IMR-90 (cell line): ENCODE data around the gene ETV6. TPM values are rescaled to one million over a fixed set of nuclear protein-coding genes. Genes with fewer than 3 reads are reported as not detected.

Source experiments
- ATAC-seq: fragments of 200-7000 bp; cut with Tn5 transposase; 2 replicates; pipeline ENCODE4 v1.9.1; 2020; ENCODE audit warnings: low read depth, mild to moderate bottlenecking, moderate library complexity
- BruUV-seq: library from RNA; stranded (reverse); fragments of 400-500 nt; replicated peaks from 2 replicates; lab custom pipeline; 2021; lab: Mats Ljungman, UMichigan
- CTCF ChIA-PET: fragments of 300-600 bp; formaldehyde crosslinking; extraction: SDS; loops from one replicate; lab custom pipeline; 2021; ENCODE audit warnings: antibody characterized with exemption; lab: Yijun Ruan, JAX
- POLR2A ChIA-PET: fragments of 300-600 bp; sonication (Branson Sonifier 250); formaldehyde crosslinking; loops from one replicate; lab custom pipeline; 2022; ENCODE audit warnings: antibody characterized with exemption; ENCODE audit not compliant: unreplicated experiment; lab: Charles Lee
- DNase-seq: peaks from one replicate; pipeline ENCODE4 v3.0.0; 2013
- H2AFZ ChIP-seq: replicated peaks from 2 replicates; pipeline ENCODE3; 2013; ENCODE audit warnings: low read length, mild to moderate bottlenecking; ENCODE audit not compliant: poor library complexity
- H2AK5ac ChIP-seq: 2 replicates; pipeline ENCODE4 v1.6.1; 2013; ENCODE audit warnings: low read depth, low read length, inconsistent platforms
- H2AK9ac ChIP-seq: replicated peaks from 2 replicates; pipeline ENCODE3; 2013; ENCODE audit warnings: mild to moderate bottlenecking, low read depth, low read length, moderate library complexity; ENCODE audit not compliant: poor library complexity
- H2BK120ac ChIP-seq: 2 replicates; pipeline ENCODE4 v1.6.1; 2013; ENCODE audit warnings: low read depth, low read length, inconsistent platforms
- H2BK15ac ChIP-seq: 3 replicates; pipeline ENCODE4 v1.6.1; 2013; ENCODE audit warnings: low read depth, low read length, inconsistent platforms
- H2BK20ac ChIP-seq: 2 replicates; pipeline ENCODE4 v1.6.1; 2013; ENCODE audit warnings: low read depth, mild to moderate bottlenecking, inconsistent platforms, low read length, moderate library complexity
- H2BK5ac ChIP-seq: 2 replicates; pipeline ENCODE4 v1.6.1; 2013; ENCODE audit warnings: mild to moderate bottlenecking, low read depth, low read length, inconsistent platforms; ENCODE audit not compliant: poor library complexity, severe bottlenecking
- H3K14ac ChIP-seq: replicated peaks from 2 replicates; pipeline ENCODE4 v1.6.1; 2013; ENCODE audit warnings: low read depth, low read length, inconsistent platforms
- H3K18ac ChIP-seq: 2 replicates; pipeline ENCODE4 v1.6.1; 2013; ENCODE audit warnings: low read depth, low read length, control low read depth
- H3K23ac ChIP-seq: 2 replicates; pipeline ENCODE4 v1.6.1; 2013; ENCODE audit warnings: low read depth, low read length, inconsistent platforms
- H3K27ac ChIP-seq: 2 replicates; pipeline ENCODE4 v1.5.1; 2013; ENCODE audit warnings: mild to moderate bottlenecking, control low read depth, low read length; ENCODE audit not compliant: insufficient read depth
- H3K27me3 ChIP-seq: 2 replicates; pipeline ENCODE4 v1.6.1; 2013; ENCODE audit warnings: low read length; ENCODE audit not compliant: control insufficient read depth, insufficient read depth
- H3K36me3 ChIP-seq: 2 replicates; pipeline ENCODE4 v1.6.1; 2013; ENCODE audit warnings: low read length, mixed read lengths; ENCODE audit not compliant: control insufficient read depth, insufficient read depth
- H3K4ac ChIP-seq: 2 replicates; pipeline ENCODE4 v1.6.1; 2013; ENCODE audit warnings: low read depth, low read length, inconsistent platforms
- H3K4me1 ChIP-seq: 2 replicates; pipeline ENCODE4 v1.6.1; 2013; ENCODE audit warnings: low read length, mixed read lengths; ENCODE audit not compliant: control insufficient read depth, insufficient read depth
- H3K4me2 ChIP-seq: 2 replicates; pipeline ENCODE4 v1.6.1; 2013; ENCODE audit warnings: low read depth, mild to moderate bottlenecking, control low read depth, low read length, moderate library complexity
- H3K4me3 ChIP-seq: 2 replicates; pipeline ENCODE4 v1.5.1; 2013; ENCODE audit warnings: low read depth, mild to moderate bottlenecking, control low read depth, low read length, moderate library complexity; ENCODE audit not compliant: insufficient read depth
- H3K56ac ChIP-seq: 2 replicates; pipeline ENCODE4 v1.6.1; 2013; ENCODE audit warnings: low read length, inconsistent platforms; ENCODE audit not compliant: insufficient read depth; ENCODE audit errors: extremely low read depth
- H3K79me1 ChIP-seq, 2 experiments: 2 replicates each; pipeline ENCODE4 v1.6.1; 2013; ENCODE audit warnings: low read length in 2 of 2, inconsistent platforms in 1 of 2, low read depth in 1 of 2
- H3K9ac ChIP-seq: 2 replicates; pipeline ENCODE4 v1.6.1; 2013; ENCODE audit warnings: low read depth, low read length, control low read depth
- H3K9me1 ChIP-seq: 2 replicates; pipeline ENCODE4 v1.6.1; 2013; ENCODE audit warnings: low read length, inconsistent platforms; ENCODE audit not compliant: insufficient read depth
- H3K9me3 ChIP-seq: 2 replicates; pipeline ENCODE4 v1.6.1; 2013; ENCODE audit warnings: low read length; ENCODE audit not compliant: control insufficient read depth, insufficient read depth
- H4K20me1 ChIP-seq: 2 replicates; pipeline ENCODE4 v1.6.1; 2013; ENCODE audit warnings: low read length, inconsistent platforms; ENCODE audit not compliant: insufficient read depth
- H4K5ac ChIP-seq: 2 replicates; pipeline ENCODE4 v1.6.1; 2013; ENCODE audit warnings: mild to moderate bottlenecking, low read depth, low read length, control low read depth
- H4K8ac ChIP-seq, 2 experiments: 2 replicates each; pipeline ENCODE4 v1.6.1; 2013; ENCODE audit warnings: low read depth in 2 of 2, low read length in 2 of 2, control low read depth in 1 of 2, inconsistent platforms in 1 of 2
- H4K91ac ChIP-seq: 2 replicates; pipeline ENCODE4 v1.6.1; 2013; ENCODE audit warnings: low read depth, low read length, inconsistent platforms; ENCODE audit not compliant: insufficient read depth
- BHLHE40 ChIP-seq: fragments of 150-350 bp; IDR thresholded peaks from 2 replicates; pipeline ENCODE4 v1.6.1; 2016; ENCODE audit warnings: mild to moderate bottlenecking, low read depth, low read length
- CEBPB ChIP-seq: IDR thresholded peaks from 2 replicates; pipeline ENCODE4 v1.6.1; 2012; ENCODE audit warnings: low read depth, low read length, improper control_type of control experiment
- CHD1 ChIP-seq: IDR thresholded peaks from 2 replicates; pipeline ENCODE4 v1.6.1; 2012; ENCODE audit warnings: low read depth, low read length, improper control_type of control experiment
- FOS ChIP-seq: fragments of 150-350 bp; IDR thresholded peaks from 2 replicates; pipeline ENCODE4 v1.6.1; 2016; ENCODE audit warnings: low read depth, low read length
- MAFK ChIP-seq: IDR thresholded peaks from 2 replicates; pipeline ENCODE4 v1.6.1; 2012; ENCODE audit warnings: low read depth, low read length, improper control_type of control experiment
- MAZ ChIP-seq: IDR thresholded peaks from 2 replicates; pipeline ENCODE4 v1.6.1; 2012; ENCODE audit warnings: low read depth, mild to moderate bottlenecking, low read length, improper control_type of control experiment, moderate library complexity, borderline replicate concordance
- NFE2L2 ChIP-seq: fragments of 150-350 bp; IDR thresholded peaks from 2 replicates; pipeline ENCODE4 v1.6.1; 2016; ENCODE audit warnings: low read depth, mild to moderate bottlenecking, low read length
- RAD21 ChIP-seq: IDR thresholded peaks from 2 replicates; pipeline ENCODE4 v1.6.1; 2012; ENCODE audit warnings: low read length, improper control_type of control experiment
- RFX5 ChIP-seq: IDR thresholded peaks from 2 replicates; pipeline ENCODE4 v1.8.0; 2012; ENCODE audit warnings: low read depth, mild to moderate bottlenecking, low read length, moderate library complexity
- SMC3 ChIP-seq: fragments of 150-350 bp; IDR thresholded peaks from 2 replicates; pipeline ENCODE4 v1.6.1; 2016; ENCODE audit warnings: low read depth, mild to moderate bottlenecking, antibody characterized with exemption, low read length, moderate library complexity
- WGBS, 2 experiments: methylation state at CpG; one replicate each; pipeline versions ENCODE4 v1.1.5 to v1.1.7; 2013; ENCODE audit warnings: missing lambda C conversion rate in 2 of 2; ENCODE audit not compliant: insufficient read length in 1 of 2; ENCODE audit errors: extremely low coverage in 2 of 2; 5-methylcytosine and 5-hydroxymethylcytosine counted together
- dilution Hi-C: fragments of 300-500 bp; cut with HindIII; formaldehyde crosslinking; loops from one replicate; pipeline ENCODE4 v1.14.3; 2018; ENCODE audit warnings: low sequenced_read_pairs; ENCODE audit not compliant: unreplicated experiment
- in situ Hi-C: fragments of 300-500 bp; cut with MboI; formaldehyde crosslinking; loops from 3 replicates; pipeline ENCODE4 v1.14.3; 2019; ENCODE audit warnings: low sequenced_read_pairs, inconsistent platforms, mixed read lengths
- intact Hi-C: fragments of 100-400 bp; cut with micrococcal nuclease; formaldehyde crosslinking; loops from 2 replicates; pipeline ENCODE4 v1.10.0; 2022
- polyA plus RNA-seq, 3 experiments: library from polyadenylated mRNA; depleted of rRNA; stranded (reverse); fragments of >200 nt; gene quantifications; 2 replicates each; pipeline ENCODE4 v1.2.3, GENCODE V29; 2012; ENCODE audit warnings: low replicate concordance in 1 of 3
- total RNA-seq: library from RNA; depleted of rRNA; stranded (reverse); fragments of >200 nt; gene quantifications from 2 replicates; pipeline ENCODE4 v1.2.3, GENCODE V29; 2012
- TF ChIP-seq, protein P1 (sequence below): fragments of 150-350 bp; IDR thresholded peaks from 2 replicates; pipeline ENCODE4 v1.6.1; 2016; ENCODE audit warnings: low read depth, mild to moderate bottlenecking, low read length, moderate library complexity, borderline replicate concordance
- TF ChIP-seq, protein P2 (sequence below): conservative IDR thresholded peaks from 2 replicates; pipeline ENCODE4 v1.5.1; 2012; ENCODE audit warnings: mild to moderate bottlenecking, low read depth, low read length, improper control_type of control experiment
- TF ChIP-seq, protein P3 (sequence below): fragments of 150-350 bp; IDR thresholded peaks from 2 replicates; pipeline ENCODE4 v1.6.1; 2017; ENCODE audit warnings: mild to moderate bottlenecking, antibody characterized with exemption, low read length, low read depth

The ETV6 gene
- total and polyA plus RNA-seq, 2 of the 4 experiments (the other 2 are of a cell fraction): 8.4 to 9.9 TPM

DNA sequence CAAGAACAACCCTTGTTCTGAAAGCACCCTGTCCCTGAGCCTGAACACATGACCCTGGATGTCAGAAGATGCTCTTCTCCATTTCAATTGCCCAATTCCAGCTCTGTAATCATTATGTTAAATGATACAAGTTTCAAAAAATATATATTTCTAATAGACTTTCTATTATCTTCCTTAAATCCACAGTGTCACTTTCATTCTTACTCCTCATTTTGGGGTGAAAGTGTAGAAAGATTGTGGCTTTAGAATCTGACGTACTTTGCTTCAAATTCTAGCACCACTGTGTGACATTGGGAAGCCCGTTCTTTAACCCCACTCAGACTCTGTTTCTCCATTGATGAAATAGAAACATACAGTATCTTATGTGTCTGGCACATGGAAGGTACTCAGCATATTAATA is 83.2 kb downstream of the ETV6 start:
- no peaks in the 10 kb centered on the region for H3K9me3 ChIP-seq
- 0 out of 2 replicates have a peak overlapping the region, but pooled peaks have one; percentile 64 for H4K91ac ChIP-seq
- H3K36me3 ChIP-seq: no peaks in the 10 kb centered on the region
- no peak overlapping the region for H3K56ac ChIP-seq
- intact Hi-C loops (no loop called here), in situ Hi-C loops (no loop called here), dilution Hi-C loops (no loop called here)
- no peak overlapping the region for H3K18ac ChIP-seq
- POLR2A ChIA-PET: no interaction called here
- peak overlapping the region; percentile 82 for H2AK5ac ChIP-seq
- H4K8ac ChIP-seq: peak overlapping the region in 1 of 2 experiments; percentile 68; a peak in 1 of 4 replicates
- no peak overlapping the region for H4K5ac ChIP-seq
- H2AFZ ChIP-seq: peak overlapping the region; percentile 9
- H2BK5ac ChIP-seq: no peak overlapping the region
- H4K20me1 ChIP-seq: peaks cover 10% of the 10 kb centered on the region; the same call in 1 of the 2 replicates
- TF ChIP-seq, protein P1, sequence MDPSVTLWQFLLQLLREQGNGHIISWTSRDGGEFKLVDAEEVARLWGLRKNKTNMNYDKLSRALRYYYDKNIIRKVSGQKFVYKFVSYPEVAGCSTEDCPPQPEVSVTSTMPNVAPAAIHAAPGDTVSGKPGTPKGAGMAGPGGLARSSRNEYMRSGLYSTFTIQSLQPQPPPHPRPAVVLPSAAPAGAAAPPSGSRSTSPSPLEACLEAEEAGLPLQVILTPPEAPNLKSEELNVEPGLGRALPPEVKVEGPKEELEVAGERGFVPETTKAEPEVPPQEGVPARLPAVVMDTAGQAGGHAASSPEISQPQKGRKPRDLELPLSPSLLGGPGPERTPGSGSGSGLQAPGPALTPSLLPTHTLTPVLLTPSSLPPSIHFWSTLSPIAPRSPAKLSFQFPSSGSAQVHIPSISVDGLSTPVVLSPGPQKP: no peak
- TF ChIP-seq SMC3 (no peak), RFX5 (no peak), CHD1 (no peak), CEBPB (no peak), FOS (no peak), NFE2L2 (no peak), MAFK (no peak), BHLHE40 (no peak), RAD21 (no peak), MAZ (no peak)
- TF ChIP-seq, protein P2, sequence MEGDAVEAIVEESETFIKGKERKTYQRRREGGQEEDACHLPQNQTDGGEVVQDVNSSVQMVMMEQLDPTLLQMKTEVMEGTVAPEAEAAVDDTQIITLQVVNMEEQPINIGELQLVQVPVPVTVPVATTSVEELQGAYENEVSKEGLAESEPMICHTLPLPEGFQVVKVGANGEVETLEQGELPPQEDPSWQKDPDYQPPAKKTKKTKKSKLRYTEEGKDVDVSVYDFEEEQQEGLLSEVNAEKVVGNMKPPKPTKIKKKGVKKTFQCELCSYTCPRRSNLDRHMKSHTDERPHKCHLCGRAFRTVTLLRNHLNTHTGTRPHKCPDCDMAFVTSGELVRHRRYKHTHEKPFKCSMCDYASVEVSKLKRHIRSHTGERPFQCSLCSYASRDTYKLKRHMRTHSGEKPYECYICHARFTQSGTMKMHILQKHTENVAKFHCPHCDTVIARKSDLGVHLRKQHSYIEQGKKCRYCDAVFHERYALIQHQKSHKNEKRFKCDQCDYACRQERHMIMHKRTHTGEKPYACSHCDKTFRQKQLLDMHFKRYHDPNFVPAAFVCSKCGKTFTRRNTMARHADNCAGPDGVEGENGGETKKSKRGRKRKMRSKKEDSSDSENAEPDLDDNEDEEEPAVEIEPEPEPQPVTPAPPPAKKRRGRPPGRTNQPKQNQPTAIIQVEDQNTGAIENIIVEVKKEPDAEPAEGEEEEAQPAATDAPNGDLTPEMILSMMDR: no peak
- TF ChIP-seq, protein P3, sequence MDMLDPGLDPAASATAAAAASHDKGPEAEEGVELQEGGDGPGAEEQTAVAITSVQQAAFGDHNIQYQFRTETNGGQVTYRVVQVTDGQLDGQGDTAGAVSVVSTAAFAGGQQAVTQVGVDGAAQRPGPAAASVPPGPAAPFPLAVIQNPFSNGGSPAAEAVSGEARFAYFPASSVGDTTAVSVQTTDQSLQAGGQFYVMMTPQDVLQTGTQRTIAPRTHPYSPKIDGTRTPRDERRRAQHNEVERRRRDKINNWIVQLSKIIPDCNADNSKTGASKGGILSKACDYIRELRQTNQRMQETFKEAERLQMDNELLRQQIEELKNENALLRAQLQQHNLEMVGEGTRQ: no peak
- H2BK15ac ChIP-seq: peak overlapping the region; percentile 24; the same call in 2 of the 3 replicates
- H3K23ac ChIP-seq: no peak overlapping the region
- H3K14ac ChIP-seq: 0 out of 2 replicates have a peak overlapping the region, but pooled peaks have one; percentile 59
- no peak for DNase-seq
- no peak overlapping the region for H2AK9ac ChIP-seq
- H3K79me1 ChIP-seq: peaks cover 56 to 87% of the 10 kb centered on the region in 2 experiments
- no CpG with 5 or more reads among the region's 2 CpGs for WGBS, 2 experiments
- H3K27me3 ChIP-seq: no peaks in the 10 kb centered on the region
- H3K4me3 ChIP-seq: no peak overlapping the region
- peak overlapping the region; percentile 89 for H2BK120ac ChIP-seq
- ATAC-seq: no peak
- no TSS peak for BruUV-seq
- H3K9ac ChIP-seq: no peak overlapping the region
- peaks cover 16% of the 10 kb centered on the region for H3K9me1 ChIP-seq
- H2BK20ac ChIP-seq: peak overlapping the region; percentile 30; the same call in 1 of the 2 replicates
- H3K4ac ChIP-seq: peak overlapping the region; percentile 51; the same call in 1 of the 2 replicates
- H3K27ac ChIP-seq: no peak overlapping the region
- peaks cover 11% of the 10 kb centered on the region for H3K4me1 ChIP-seq
- H3K4me2 ChIP-seq: no peak overlapping the region
- CTCF ChIA-PET: interaction anchor here (1.0 to 1.1 kb wide), 2 partner anchors 15 to 23 kb away, joined by 3 read pairs; no protein-coding TSS in a partner anchor
